ACC112 (cell line): ENCODE results near the gene GNL1.
A peak's percentile ranks its signal among the peaks of the same experiment; 100 is the strongest.

Experiments used
- H2AFZ ChIP-seq: fragments of 200-600 bp; sonication (generic); one replicate; pipeline ENCODE4 v1.6.0; 2017; ENCODE audit warnings: antibody characterized with exemption, low read length; ENCODE audit not compliant: unreplicated experiment
- H3K27ac ChIP-seq: fragments of 200-600 bp; sonication (generic); 2 replicates; pipeline ENCODE4 v1.5.1; 2014; ENCODE audit warnings: low read depth, mild to moderate bottlenecking, antibody characterized with exemption, low read length, moderate library complexity
- H3K27me3 ChIP-seq: fragments of 200-600 bp; sonication (generic); 2 replicates; pipeline ENCODE4 v1.6.1; 2014; ENCODE audit warnings: mild to moderate bottlenecking, antibody characterized with exemption, low read length, moderate library complexity, mixed read lengths; ENCODE audit not compliant: insufficient read depth
- H3K36me3 ChIP-seq: fragments of 200-600 bp; sonication (generic); 2 replicates; pipeline ENCODE4 v1.6.1; 2016; ENCODE audit warnings: mild to moderate bottlenecking, antibody characterized with exemption, low read length, moderate library complexity, mixed read lengths; ENCODE audit not compliant: insufficient read depth
- H3K4me1 ChIP-seq: fragments of 200-600 bp; sonication (generic); one replicate; pipeline ENCODE4 v1.6.1; 2016; ENCODE audit warnings: low read length, mixed read lengths; ENCODE audit not compliant: insufficient read depth, unreplicated experiment, control insufficient read depth
- H3K4me3 ChIP-seq: fragments of 200-600 bp; sonication (generic); 2 replicates; pipeline ENCODE4 v1.5.1; 2014; ENCODE audit warnings: mild to moderate bottlenecking, low read depth, low read length
- H3K79me2 ChIP-seq: fragments of 200-600 bp; sonication (generic); one replicate; pipeline ENCODE4 v1.6.0; 2016; ENCODE audit warnings: low read length; ENCODE audit not compliant: control insufficient read depth, unreplicated experiment, insufficient read depth

GNL1 gene

DNA sequence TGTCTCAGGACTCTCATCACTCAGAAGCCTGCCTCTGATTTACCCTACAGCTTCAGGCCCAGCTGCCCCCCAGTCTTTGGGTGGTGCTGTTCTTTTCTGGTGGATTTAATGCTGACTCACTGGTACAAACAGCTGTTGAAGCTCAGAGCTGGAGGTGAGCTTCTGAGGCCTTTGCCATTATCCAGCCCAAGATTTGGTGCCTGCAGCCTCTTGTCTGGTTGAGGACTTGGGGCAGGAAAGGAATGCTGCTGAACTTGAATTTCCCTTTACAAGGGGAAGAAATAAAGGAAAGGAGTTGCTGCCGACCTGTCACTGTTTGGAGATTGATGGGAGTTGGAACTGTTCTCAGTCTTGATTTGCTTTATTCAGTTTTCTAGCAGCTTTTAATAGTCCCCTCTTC lies 34.7 kb upstream of the GNL1 start:
- no peak overlapping the region for H2AFZ ChIP-seq
- H3K4me3 ChIP-seq = no peak overlapping the region
- no peaks in the 10 kb centered on the region for H3K27me3 ChIP-seq
- peak overlapping the region; percentile 69 for H3K27ac ChIP-seq
- H3K79me2 ChIP-seq = no peaks in the 10 kb centered on the region
- peaks cover 18% of the 10 kb centered on the region for H3K36me3 ChIP-seq
- H3K4me1 ChIP-seq = peaks cover 13% of the 10 kb centered on the region

GRCh38 chr6:30590509-30590908 lies 34.2 kb upstream of the GNL1 start:
- Histone ChIP-seq H3K36me3 (peaks cover 18% of the 10 kb centered on the region), H3K27ac (peak overlapping the region; percentile 69), H3K79me2 (no peaks in the 10 kb centered on the region), H3K4me1 (peaks cover 13% of the 10 kb centered on the region), H3K27me3 (no peaks in the 10 kb centered on the region), H2AFZ (no peak overlapping the region), H3K4me3 (no peak overlapping the region)

- Histone ChIP-seq H3K4me3 (no peak overlapping the region), H3K36me3 (peaks cover 18% of the 10 kb centered on the region), H2AFZ (no peak overlapping the region), H3K4me1 (peaks cover 13% of the 10 kb centered on the region), H3K27me3 (no peaks in the 10 kb centered on the region), H3K27ac (peak overlapping the region; percentile 69; the same call in 1 of the 2 replicates), H3K79me2 (no peaks in the 10 kb centered on the region)
These were observed 33.6 kb upstream of the GNL1 start for GRCh38 chr6:30589754-30590358.

DNA sequence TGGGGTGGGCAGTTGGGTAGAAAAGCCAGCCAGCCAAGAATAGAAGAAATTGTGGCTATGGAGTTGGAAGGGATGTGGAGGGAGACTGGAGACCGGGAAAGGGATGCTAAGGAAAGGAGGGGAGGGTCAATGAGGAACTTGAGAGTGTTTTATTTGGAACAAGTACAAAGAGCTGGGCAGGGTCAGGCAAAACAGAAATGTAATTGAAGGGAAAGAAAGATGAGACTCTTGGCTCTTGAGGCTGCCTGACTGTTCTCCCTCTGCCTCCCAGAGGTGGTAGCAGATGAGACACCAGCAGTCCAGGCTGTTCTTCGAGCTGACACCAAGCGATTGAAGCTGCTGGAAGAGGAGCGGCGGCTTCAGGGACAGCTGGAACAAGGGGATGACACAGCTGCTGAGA lies 27.6 kb upstream of the GNL1 start:
- no peaks in the 10 kb centered on the region for H3K27me3 ChIP-seq
- no peaks in the 10 kb centered on the region for H3K4me1 ChIP-seq
- H3K4me3 ChIP-seq = no peak overlapping the region
- H2AFZ ChIP-seq = no peak overlapping the region
- no peaks in the 10 kb centered on the region for H3K79me2 ChIP-seq
- H3K36me3 ChIP-seq = peaks cover 33% of the 10 kb centered on the region
- no peak overlapping the region for H3K27ac ChIP-seq

- Histone ChIP-seq H3K36me3 (peaks cover 38% of the 10 kb centered on the region), H3K27me3 (no peaks in the 10 kb centered on the region), H3K79me2 (peaks cover 43% of the 10 kb centered on the region)
These were observed 21.8 kb upstream of the GNL1 start for GRCh38 chr6:30578051-30578450.

GRCh38 chr6:30573113-30573512 lies 16.8 kb upstream of the GNL1 start:
- H3K4me3 ChIP-seq = peak overlapping the region; percentile 84
- peaks cover 59% of the 10 kb centered on the region for H3K79me2 ChIP-seq
- H3K27ac ChIP-seq = no peak overlapping the region

More at GRCh38 chr6:30578051-30578450, 21.8 kb upstream of the GNL1 start:
- Histone ChIP-seq H2AFZ (no peak overlapping the region), H3K27ac (no peak overlapping the region), H3K4me3 (no peak overlapping the region), H3K4me1 (peaks cover 15% of the 10 kb centered on the region)

GRCh38 chr6:30572148-30572547 lies 15.9 kb upstream of the GNL1 start:
- Histone ChIP-seq H3K36me3 (peaks cover 4% of the 10 kb centered on the region), H2AFZ (no peak overlapping the region), H3K4me1 (peaks cover 31% of the 10 kb centered on the region), H3K4me3 (peak overlapping the region; percentile 84), H3K27me3 (no peaks in the 10 kb centered on the region), H3K27ac (peak overlapping the region; percentile 89; the same call in 1 of the 2 replicates), H3K79me2 (peaks cover 53% of the 10 kb centered on the region)

More at GRCh38 chr6:30573113-30573512, 16.8 kb upstream of the GNL1 start:
- Histone ChIP-seq H3K4me1 (peaks cover 31% of the 10 kb centered on the region), H3K27me3 (no peaks in the 10 kb centered on the region), H2AFZ (no peak overlapping the region), H3K36me3 (peaks cover 13% of the 10 kb centered on the region)

GRCh38 chr6:30571762-30572082 lies 15.4 kb upstream of the GNL1 start:
- H3K27ac ChIP-seq = peak overlapping the region; percentile 89
- H2AFZ ChIP-seq = peak overlapping the region; percentile 79

GRCh38 chr6:30571075-30571761 lies 14.9 kb upstream of the GNL1 start, which contains the start of gene ABCF1:
Gene ABCF1 (plus strand): TSS chr6:30571442. CDS start chr6:30571488, 46 bp downstream.
- peak within 1 kb of the TSS; percentile 94 for H2AFZ ChIP-seq
- peak within 1 kb of the TSS; percentile 89 for H3K27ac ChIP-seq
- peak within 1 kb of the TSS; percentile 84 for H3K4me3 ChIP-seq
- H3K4me1 ChIP-seq = peaks cover 31% of the 10 kb centered on the region
- peaks cover 45% of the 10 kb centered on the region for H3K79me2 ChIP-seq
- no peaks in the 10 kb centered on the region; the same call in 1 of the 2 replicates for H3K36me3 ChIP-seq
- H3K27me3 ChIP-seq = no peaks in the 10 kb centered on the region

More at GRCh38 chr6:30571762-30572082, 15.4 kb upstream of the GNL1 start:
- Histone ChIP-seq H3K79me2 (peaks cover 49% of the 10 kb centered on the region), H3K4me3 (peak overlapping the region; percentile 84), H3K36me3 (peaks cover under 1% of the 10 kb centered on the region), H3K4me1 (peaks cover 31% of the 10 kb centered on the region), H3K27me3 (no peaks in the 10 kb centered on the region)

GRCh38 chr6:30570740-30571074 lies 14.4 kb upstream of the GNL1 start:
- H3K27ac ChIP-seq = peak overlapping the region; percentile 48
- H2AFZ ChIP-seq = peak overlapping the region; percentile 94
- peak overlapping the region; percentile 84 for H3K4me3 ChIP-seq
- H3K27me3 ChIP-seq = no peaks in the 10 kb centered on the region
- peaks cover 31% of the 10 kb centered on the region for H3K4me1 ChIP-seq
- H3K79me2 ChIP-seq = peaks cover 41% of the 10 kb centered on the region
- H3K36me3 ChIP-seq = no peaks in the 10 kb centered on the region; the same call in 1 of the 2 replicates

DNA sequence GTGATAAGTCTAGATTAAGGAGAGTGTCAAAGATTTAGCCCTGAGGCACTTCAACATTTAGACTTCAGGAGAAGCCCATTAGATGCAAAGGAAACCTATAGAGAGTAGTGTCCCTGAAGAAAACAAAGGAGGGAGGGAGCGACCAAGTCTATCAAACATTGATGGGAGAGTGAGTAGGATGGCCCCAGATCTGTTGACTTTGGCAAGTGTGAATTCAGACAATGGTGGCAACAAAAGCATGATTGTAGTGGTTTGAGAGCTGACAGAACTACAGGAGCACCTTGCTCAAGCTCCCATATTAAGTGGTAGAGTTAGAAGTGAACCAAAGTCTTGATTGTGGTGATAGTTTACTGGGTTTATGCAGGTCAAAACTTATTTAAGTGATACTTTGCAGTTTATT lies 14.0 kb upstream of the GNL1 start:
- Histone ChIP-seq H3K4me3 (peak overlapping the region; percentile 84), H3K27me3 (no peaks in the 10 kb centered on the region), H2AFZ (peak overlapping the region; percentile 94), H3K36me3 (no peaks in the 10 kb centered on the region; the same call in 1 of the 2 replicates), H3K79me2 (peaks cover 37% of the 10 kb centered on the region), H3K27ac (no peak overlapping the region), H3K4me1 (peaks cover 31% of the 10 kb centered on the region)
